Islet precursor cell (in vitro differentiated cells): ENCODE results near the gene NPHP1.
"Not testable (repeated sequence)": the region's sequence is repeated elsewhere in the genome, so short reads cannot be mapped to it uniquely, and the experiment has no call there.

Source experiments
- DNase-seq: peaks from one replicate; pipeline ENCODE4 v3.0.0-alpha.2; 2018

The NPHP1 gene

DNA sequence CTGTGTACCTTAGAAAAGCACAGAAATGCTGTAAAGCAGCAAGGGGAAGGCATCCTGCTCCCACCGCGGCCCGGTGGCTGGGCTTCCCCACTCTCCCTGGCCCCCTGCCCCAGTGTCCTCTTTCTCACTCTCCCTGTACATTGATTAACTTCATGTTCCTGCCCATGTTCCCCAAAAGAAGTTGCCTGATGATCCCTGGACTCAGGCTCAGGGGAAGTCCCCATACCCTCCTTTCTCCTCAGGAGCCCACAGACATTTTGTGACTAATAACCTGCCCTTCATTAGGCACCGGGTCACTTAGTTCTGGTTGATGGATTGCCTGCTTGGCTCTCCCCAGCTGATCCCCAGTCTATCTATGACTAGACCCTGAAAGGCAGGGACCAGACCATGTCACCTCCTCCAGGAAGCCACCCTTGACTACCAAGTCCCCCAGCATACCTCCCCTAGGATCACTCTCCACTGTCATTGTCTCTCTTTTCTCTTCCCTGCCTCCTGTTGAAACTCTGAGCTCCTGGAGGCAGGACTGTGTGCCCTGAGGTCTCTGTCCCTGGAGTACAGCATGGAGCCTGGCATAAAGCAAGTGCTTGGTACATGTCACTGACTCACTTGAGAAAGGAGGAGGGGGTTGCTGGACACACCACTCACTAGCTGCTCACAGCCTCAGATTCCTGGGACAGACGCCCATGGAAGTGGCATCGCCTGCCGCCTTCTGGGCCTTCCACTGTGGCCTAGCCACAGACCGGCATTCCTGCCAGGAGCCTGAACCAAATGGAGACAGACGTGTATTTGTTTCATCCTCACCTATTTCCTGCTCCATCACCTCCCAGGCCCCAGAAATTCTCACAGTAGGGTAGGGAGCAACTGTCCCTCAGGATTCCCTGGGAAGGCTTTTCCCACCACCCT, 102.7 kb downstream of the NPHP1 start:
- peak; percentile 56 for DNase-seq

DNA sequence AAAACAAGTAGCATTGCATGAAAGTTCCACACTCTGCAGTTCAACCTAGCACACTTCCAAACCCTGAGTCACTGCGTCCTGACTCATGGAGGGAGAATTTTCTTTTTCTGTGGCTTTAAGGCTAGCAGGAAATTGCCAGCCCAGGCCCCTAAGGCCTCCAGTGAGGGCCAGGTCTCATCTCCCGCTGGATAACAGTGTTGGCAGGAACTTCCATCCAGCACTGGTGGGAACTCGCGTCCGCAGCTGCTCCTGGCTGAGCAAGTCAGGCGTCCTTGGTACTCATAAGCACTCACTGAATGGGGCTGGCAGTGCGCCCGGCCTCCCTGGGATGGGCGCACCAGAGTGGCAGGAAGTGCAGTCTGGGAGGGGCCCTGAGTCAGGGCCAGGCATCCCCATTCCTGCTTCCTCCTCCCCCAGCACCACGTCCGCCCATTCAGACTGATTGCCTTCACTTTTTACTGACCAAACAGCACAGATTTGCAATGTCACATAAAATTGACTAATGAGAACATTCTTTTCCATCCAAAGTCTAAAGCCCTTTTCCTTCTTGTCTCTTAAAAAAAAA, 103.5 kb downstream of the NPHP1 start:
- peak; percentile 98 for DNase-seq

DNA sequence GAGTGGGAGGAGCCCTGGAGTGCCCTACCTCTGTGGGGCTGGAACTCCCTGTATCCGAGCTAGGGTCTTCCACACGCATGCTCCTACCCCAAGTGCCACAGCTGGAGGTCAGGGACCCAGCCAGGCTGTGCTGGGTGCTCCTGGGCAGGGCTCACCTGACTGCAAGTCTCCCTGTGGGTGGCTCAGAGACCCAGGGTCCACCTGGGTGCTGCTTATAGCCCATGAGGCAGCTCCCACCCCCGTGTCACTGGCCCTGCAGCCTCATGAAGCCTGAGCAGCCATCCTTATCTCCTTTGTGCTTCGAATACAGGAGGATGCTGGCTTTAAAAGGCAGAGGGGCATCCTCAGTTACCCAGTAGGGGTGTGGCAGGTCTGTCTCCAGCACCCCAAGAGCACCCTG, 103.9 kb downstream of the NPHP1 start:
- DNase-seq = not testable (repeated sequence)

DNA sequence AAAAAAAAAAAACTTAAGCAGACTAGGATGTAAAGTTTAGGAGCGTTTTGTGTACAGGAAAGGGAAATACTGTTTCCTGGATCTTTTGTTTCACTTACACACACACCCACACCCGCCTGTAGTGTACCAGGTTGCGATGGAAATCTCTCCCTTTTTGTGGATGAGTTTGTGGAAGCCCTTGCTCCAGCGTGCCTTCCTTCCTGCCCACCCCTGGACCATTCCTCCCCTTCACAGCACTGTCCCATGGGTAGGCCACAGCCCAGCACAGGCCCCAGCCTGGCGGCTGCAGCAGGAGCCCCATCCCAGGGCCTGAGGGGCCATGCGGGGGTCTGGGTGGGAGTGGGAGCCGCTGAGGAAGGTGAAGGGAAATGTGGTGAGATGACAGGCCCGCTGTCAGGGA, 104.3 kb downstream of the NPHP1 start:
- no peak for DNase-seq

DNA sequence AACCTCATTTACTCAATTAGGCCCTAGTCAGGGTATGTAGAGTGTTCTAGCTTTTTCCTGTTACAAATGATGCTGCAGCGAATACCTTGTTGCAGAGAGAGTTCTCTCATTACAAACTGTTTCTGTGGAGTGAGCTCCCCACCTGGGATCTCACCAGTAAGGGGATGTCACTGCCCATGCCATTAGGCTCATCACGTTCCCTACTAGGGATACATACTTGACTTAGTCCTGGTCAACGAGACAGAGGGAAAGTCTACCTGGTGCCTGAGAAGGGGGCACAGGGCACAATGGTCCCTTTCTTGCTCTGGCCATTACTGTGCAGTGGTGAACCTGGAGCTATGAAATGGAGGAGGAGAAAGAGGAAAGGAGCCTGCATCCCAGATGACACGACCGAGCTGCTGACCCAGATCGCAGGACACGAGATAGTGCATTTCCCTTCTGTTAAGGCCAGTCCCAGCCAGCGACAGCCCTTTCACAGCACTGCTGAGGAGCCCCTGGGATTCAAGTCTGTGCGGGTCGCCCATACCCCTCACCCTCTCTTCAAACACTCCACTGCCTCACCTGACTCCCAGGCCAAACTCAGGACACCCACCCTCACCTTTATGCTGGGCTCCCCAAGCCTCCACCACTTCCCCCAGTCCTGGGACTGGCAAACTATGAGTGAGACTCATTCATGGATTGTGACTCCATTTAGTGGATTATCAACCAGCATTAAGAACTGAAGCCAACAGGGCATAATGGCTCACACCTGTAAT, 105.2 kb downstream of the NPHP1 start:
- DNase-seq = no peak

DNA sequence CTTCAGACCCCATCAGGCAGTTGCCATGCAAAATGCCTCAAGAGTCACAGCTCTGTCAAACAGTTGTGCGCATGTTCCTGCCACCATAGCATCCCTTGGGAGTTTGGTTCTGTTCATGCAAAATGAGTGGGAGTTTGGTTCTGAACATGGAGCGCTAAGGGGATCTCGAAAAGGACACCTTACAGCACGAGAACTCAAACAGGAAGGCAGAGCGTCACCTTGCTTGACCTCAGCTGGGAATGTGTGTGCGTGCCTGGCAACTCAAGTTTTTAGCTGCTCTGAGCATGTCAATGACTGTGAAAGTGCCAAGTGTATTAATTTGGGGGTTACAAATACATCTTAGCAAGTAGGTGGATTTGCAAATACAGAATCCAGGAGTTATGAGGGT, 105.8 kb downstream of the NPHP1 start:
- DNase-seq = peak; percentile 44

DNA sequence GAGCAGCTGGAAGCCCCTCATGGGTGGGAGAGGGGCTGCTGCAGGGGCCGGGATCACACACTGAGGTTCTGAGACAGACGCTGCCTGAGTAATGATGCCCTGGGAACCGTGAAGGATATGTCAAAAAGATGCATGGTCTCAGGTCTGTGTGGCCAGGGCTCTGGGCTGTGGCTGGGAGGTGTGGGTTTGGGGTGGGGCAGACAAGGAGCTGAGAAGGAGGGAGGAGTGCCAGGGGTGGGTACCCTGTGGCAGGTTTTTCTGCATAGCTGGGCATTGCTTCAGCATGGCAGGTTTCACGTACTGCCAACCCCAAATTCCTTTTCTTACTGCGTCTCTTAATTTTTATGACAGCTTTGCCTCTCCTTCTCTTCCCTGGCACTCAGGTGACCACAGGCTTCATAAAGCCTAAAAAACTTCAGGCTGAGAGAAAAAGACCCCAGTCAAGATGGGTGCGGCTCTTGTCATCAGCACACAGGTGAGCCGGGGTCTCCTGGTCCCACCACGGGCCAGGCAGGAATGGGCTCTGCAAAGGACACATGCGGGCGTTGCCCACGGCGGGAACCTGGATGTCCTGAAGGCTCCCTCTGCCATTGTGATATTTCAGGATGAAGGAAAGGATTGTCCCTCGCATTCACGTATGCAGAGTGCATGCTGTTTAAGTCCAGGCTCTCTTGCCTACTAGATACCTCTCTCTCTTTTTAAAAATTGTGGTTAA, 107.2 kb downstream of the NPHP1 start:
- DNase-seq = peak; percentile 53

DNA sequence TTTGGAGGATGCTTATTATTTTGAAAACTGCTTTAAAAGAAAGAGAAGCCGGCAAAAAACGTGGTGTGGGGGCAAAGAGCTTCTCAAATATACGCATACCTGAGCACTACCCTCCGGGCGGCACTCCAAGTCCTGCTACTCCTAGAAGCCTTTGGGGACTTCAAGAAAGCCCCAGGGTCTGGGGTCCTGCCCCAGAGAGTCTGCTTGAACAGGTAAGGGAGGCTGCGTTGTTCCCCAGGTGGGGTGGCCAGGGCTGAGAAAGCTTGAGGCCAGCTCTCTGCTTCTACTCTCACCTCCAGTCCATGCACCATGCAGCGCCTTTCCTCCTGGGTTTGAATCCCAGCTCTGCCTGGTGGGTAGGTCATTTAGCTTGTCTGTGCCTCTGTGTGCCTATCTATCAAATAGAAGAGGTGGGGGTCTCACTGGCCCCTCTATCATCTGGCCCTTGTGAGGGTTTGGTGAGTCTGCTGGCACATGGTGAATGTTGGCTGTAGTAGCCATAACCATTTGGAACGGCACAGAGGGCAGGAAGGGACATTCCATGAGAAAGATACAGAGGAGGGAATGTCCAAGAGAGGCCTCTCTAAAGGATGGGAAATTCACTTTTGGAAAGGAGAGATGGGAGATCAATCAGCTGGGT, 108.7 kb downstream of the NPHP1 start:
- DNase-seq = peak; percentile 26

DNA sequence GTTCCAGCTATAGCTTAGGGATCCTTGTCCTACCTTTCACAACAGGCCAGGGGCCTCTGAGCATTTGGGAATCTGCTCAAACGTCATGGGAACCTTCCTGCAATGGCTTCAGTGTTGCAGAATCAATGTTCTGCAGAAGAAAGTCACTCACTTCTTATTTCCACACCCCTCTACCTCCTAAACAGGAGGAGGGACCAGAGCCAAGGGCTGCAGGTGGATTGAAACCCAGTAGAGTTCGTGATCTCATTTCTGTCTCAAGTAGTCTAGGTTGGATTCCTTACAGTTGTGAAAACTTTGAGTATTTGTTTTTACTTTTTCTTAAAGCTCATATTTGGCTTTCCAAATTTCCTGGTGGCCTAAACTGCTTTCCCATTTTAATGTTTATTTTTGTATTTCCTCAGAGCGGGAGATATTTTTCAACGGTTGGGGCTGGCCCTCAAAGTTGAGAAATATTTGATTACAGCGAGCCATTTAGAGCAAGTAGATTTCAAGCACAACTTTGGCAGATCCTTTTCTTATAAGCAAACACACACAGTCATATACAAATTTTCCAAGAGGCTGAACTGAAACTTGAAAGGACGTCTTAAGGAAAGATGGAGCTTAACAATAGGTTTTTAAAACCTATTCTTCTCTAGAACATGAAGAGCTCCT, 109.8 kb downstream of the NPHP1 start:
- not testable (repeated sequence) for DNase-seq

DNA sequence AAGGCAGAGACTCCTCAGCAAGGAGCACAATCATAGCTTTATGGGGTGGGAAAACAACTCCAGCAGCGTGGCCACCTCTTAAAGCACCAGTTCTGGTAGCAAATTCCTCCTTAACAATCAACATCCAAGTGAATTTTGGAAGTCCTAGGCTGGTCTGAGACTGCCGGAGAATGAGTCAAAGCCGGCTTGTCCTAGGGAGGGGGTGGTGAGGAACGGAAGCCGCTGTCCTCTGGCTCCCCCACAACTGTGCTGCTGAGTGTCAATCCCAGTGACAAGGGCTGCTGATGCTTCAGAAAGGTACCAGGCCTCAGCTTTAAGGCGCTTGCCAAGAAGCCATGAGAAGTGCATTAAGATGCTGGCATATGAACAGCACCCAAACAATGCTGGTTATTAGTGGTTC, 110.9 kb downstream of the NPHP1 start:
- DNase-seq = not testable (repeated sequence)

DNA sequence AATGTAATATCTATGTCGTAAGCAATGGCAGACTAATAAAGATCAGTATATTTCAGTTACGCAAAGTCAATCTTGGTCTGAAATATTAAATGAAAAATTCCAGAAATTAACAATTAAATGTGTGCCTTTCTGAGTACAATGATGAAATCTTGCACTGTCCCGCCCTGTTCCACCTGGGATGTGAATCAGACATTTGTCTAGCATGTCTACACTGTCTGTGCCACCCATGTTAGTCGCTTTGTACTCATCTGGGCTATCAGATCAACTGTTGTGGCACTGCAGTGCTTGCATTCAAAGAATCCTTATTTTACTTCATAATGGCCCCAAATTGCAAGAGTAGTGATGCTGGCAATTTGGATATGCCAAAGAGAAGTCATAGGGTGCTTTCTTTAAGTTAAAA, 114.6 kb downstream of the NPHP1 start:
- not testable (repeated sequence) for DNase-seq

DNA sequence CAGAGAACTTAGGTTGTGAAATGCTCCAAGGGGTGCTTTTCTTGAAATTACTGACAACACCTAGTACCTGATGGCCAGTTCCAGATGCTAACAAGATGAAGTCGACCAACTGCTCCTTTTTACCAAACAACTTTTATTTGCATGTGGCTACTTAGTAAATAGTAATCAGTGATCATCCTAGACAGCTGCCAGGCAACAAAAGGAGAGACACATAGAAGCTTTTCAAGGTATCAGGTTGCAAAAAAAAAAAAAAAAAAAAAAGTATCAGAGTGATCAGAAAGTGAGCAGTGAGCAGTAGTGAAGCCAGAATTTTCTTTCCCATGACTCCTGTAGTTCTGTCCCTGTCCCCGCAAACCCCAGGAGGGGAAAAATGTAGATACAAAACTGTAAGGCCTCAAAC, 121.1 kb downstream of the NPHP1 start:
- DNase-seq = not testable (repeated sequence)

DNA sequence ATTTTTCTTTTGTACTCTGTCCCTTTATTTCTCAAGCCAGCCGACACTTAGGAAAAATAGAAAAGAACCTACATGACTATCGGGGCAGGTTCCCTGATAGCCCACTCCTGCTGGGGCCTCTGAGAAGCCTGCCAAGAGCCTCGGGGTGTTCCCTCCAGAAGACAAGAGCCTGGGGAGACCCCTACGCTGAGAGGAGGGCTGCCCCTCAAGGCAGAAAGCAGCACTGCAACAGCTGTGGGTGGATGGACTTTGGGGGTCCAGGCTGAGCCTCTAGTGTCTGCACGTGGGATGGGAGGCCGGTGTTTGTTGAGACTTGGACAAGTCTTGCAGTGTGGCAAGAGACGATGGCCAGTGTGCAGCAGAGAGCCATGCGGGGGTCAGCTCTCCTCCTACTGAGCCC, 121.7 kb downstream of the NPHP1 start:
- DNase-seq = not testable (repeated sequence)

DNA sequence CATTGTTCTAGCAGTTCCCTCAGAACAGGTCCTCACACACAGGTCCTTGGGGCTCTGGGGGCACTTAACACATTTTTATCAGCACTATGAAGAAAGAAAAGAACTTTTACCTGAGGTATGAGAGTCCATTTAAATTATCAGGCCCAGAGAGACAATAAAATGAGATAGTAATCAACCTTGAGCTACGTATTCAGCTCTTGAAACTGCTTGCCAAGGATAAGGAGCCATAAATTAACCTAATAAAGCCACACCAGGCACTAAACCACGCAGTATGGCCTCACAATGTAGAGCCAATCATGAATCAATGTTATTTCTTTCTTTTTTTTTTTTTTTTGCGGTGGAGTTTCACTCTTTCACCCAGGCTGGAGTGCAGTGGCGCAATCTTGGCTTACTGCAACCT, 126.7 kb downstream of the NPHP1 start:
- not testable (repeated sequence) for DNase-seq

DNA sequence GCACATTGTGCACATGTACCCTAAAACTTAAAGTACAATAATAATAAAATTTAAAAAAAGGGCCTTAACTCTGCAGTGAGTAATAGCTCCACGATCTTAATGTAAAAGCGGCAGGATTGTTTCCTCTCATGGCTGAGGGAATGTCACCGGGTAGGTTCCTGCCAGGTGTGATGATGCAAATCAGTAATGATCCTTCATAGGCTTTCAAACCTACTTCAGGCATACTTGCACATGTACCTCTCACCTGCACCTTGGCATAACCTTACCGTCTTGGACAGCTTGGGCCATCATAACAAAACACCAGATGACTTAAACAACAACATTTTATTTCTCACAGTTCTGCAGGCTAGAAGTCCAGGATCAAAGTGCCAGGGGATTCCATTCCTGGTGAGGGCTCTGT, 128.9 kb downstream of the NPHP1 start:
- DNase-seq = not testable (repeated sequence)
